Psoas muscle (tissue), 8 donors: Measurements from ENCODE around the gene SMYD2. TPM values are rescaled to one million over a fixed set of nuclear protein-coding genes. Genes with fewer than 3 reads are reported as not detected.

Experiments used
- ATAC-seq, 4 donors: fragments of 200-7000 bp; cut with Tn5 transposase; one replicate each; pipeline ENCODE4 v1.9.1; 2020; ENCODE audit warnings: moderate library complexity in 3 of 4, mild to moderate bottlenecking in 2 of 4
- DNase-seq, 2 donors: peaks; one replicate each; pipeline ENCODE4 v3.0.0-alpha.2; 2020
- H3K27ac ChIP-seq: fragments of 200-600 bp; one replicate; pipeline ENCODE4 v1.8.0; 2022
- H3K27me3 ChIP-seq, 3 donors: fragments of 200-600 bp in 1 of 3; one replicate each; pipeline versions ENCODE4 v1.6.1 to v1.8.0; 2013 to 2022; ENCODE audit warnings: low read length in 2 of 3, mild to moderate bottlenecking in 2 of 3, moderate library complexity in 1 of 3; ENCODE audit not compliant: insufficient read depth in 3 of 3
- H3K36me3 ChIP-seq, 2 donors: fragments of 200-600 bp in 1 of 2; one replicate each; pipeline versions ENCODE4 v1.6.1 to v1.8.0; 2013 to 2022; ENCODE audit warnings: low read depth in 1 of 2, mild to moderate bottlenecking in 1 of 2, moderate library complexity in 1 of 2; ENCODE audit not compliant: insufficient read depth in 1 of 2
- H3K4me1 ChIP-seq: fragments of 200-600 bp; one replicate; pipeline ENCODE4 v1.8.0; 2022
- H3K4me3 ChIP-seq: fragments of 200-600 bp; one replicate; pipeline ENCODE4 v1.8.0; 2022; ENCODE audit warnings: mild to moderate bottlenecking
- H3K9me3 ChIP-seq: fragments of 200-600 bp; one replicate; pipeline ENCODE4 v1.8.0; 2022
- CTCF ChIP-seq: fragments of 200-600 bp; IDR thresholded peaks from one replicate; pipeline ENCODE4 v1.8.0; 2022; ENCODE audit warnings: antibody characterized with exemption
- WGBS, 3 donors: extraction: QIAGEN DNeasy Blood & Tissue Kit; methylation state at CpG; one replicate each; pipeline versions ENCODE4 v1.1.6 to v1.1.7; 2013; 5-methylcytosine and 5-hydroxymethylcytosine counted together
- intact Hi-C, 2 donors: fragments of 100-400 bp; cut with DNase I; formaldehyde crosslinking; loops; one replicate each; pipeline versions ENCODE4 v1.11.0 to v1.14.2; 2022
- polyA plus RNA-seq, 3 donors: library from polyadenylated mRNA; stranded (reverse); fragments of 200-250 nt; gene quantifications; one replicate each; pipeline ENCODE4 v1.2.3, GENCODE V29; 2013
- total RNA-seq, 4 donors: library from RNA; stranded (reverse); fragmentation: NEBNext Ultra II Directional in 2 of 4; extraction: Animal tissue kit (Norgen Biotek cat#: 25700) in 2 of 4; gene quantifications; one replicate each; pipeline versions ENCODE4 v1.2.1 to v1.2.4, GENCODE V29; 2021 to 2023
- donor health status: healthy with polysubstance abuse.
- donor health status: DM: no; HTN: no; CAD: no; lungs with moderate emphysema.
- donor health status: Bipolar disorder and iron deficiency.
- donor health status: healthy.
- donor health status: DM: yes; HTN: yes; CAD: no.
- donor health status: DM: no; HTN: no; CAD: no.
- donor health status: DM: no; HTN: no; CAD: no.
- donor health status: DM: yes; HTN: yes; CAD: no.

SMYD2 gene
- total and polyA plus RNA-seq, 7 donors: 15.6 to 75.3 (median 46.9) TPM

DNA sequence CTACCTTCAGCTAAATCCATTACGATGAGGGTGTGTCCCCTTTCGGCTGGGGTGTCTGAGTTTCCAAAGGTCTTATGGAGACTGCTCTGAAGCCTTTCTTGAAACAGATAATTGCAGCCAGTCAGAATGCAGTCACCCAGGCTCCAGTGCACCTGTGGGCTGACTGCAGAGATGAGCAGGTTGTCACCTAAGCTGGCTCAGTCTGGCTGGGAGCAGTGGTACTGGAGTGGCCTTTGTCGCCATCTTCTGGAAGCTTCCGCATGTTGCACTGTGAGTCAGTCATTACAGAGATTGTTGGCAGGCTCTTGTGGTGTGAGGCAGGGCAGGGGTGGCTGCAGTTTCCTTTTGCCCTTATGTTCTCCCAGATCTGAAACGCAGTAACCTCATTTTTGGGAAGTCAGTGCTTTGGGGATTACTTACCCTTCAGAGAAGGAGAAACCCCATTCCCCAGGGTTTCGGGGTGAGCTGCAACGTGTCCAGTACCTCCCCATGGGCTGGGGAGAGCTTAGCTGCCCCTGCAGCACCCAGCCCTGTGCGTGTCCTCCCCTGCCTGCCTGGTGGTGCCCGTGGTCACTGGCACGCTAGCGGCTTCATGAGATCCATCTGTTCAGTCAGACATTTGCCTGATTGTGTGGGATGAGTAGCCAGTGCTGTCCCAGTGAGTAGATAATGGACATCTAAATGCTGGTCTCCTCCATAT is 48.0 kb downstream of the SMYD2 start:
- intact Hi-C loops: loop anchor here (1.0 to 2.0 kb wide), 3 partner anchors 68 to 116 kb away; no protein-coding TSS in a partner anchor
- no peaks in the 10 kb centered on the region for H3K9me3 ChIP-seq
- H3K4me3 ChIP-seq: no peak overlapping the region
- H3K27me3 ChIP-seq: no peaks in the 10 kb centered on the region
- 46 to 61% (median 48%) methylated on average over 11 of the region's 11 CpGs for WGBS, 3 donors
- peak; percentile 94 for TF ChIP-seq CTCF
- H3K36me3 ChIP-seq: peaks cover 0 to 58% of the 10 kb centered on the region in 2 donors
- no peak overlapping the region for H3K27ac ChIP-seq
- peaks cover 3% of the 10 kb centered on the region for H3K4me1 ChIP-seq
- DNase-seq (peak; percentile 79 to 89), ATAC-seq (peak; percentile 95 to 96 (median 95))

DNA sequence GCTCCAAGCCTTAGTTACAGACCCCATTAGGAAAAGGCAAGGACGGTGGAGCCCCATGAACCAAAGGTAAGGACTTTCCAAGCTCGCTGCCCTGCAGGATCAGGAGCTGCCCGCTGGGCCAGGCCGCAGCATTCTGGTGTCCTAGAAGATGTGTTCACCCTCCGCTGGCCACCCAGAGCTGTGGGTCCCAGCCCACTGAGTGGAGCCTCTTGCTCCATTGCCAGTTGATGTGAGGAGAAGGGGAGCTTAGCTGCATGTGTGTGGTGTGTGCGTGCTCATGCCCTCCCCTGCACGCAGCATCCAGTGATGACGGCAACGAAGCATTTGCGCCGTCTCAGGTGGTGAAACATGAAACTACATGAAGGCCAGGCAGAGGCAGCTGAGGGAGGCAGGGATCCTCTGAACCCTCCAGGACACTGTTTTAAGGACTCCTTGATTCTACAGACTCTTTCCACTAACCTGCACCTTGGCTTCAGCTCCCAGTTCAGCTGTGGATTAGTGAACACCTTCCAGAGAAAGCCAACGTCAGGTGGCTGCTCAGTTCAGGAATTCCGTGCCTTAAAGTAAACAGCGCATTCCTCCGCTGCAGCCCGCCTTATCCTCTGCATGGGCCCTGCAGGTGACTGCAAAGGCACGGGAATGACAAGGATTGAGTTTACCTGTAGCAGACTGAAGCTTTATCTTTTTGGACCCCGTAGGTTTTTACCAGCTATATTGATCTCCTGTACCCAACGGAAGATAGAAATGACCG is 48.7 kb downstream of the SMYD2 start:
- peaks cover 0 to 57% of the 10 kb centered on the region in 2 donors for H3K36me3 ChIP-seq
- intact Hi-C loops: loop anchor here (1.0 to 5.0 kb wide), 3 partner anchors 68 to 258 kb away; no protein-coding TSS in a partner anchor
- no peaks in the 10 kb centered on the region for H3K27me3 ChIP-seq
- no peaks in the 10 kb centered on the region for H3K9me3 ChIP-seq
- 93 to 96% (median 94%) methylated on average over 20 of the region's 20 CpGs for WGBS, 3 donors
- DNase-seq (no peak), ATAC-seq (peak in 1 of 4 donors; percentile 1)
- TF ChIP-seq CTCF: no peak
- H3K27ac ChIP-seq: no peak overlapping the region
- H3K4me3 ChIP-seq: no peak overlapping the region
- peaks cover 3% of the 10 kb centered on the region for H3K4me1 ChIP-seq

- intact Hi-C loops: loop anchor here in 1 of 2 donors (5.0 kb wide), 1 partner anchor 257 kb away; no protein-coding TSS in a partner anchor
- Histone ChIP-seq H3K27ac (no peak overlapping the region), H3K9me3 (no peaks in the 10 kb centered on the region), H3K4me3 (no peak overlapping the region), H3K27me3 (no peaks in the 10 kb centered on the region), H3K36me3 (peaks cover 0 to 51% of the 10 kb centered on the region in 2 donors), H3K4me1 (peaks cover 3% of the 10 kb centered on the region)
- TF ChIP-seq CTCF: no peak
- DNase-seq (no peak), ATAC-seq (no peak)
- 90 to 95% (median 93%) methylated on average over 3 of the region's 3 CpGs for WGBS, 3 donors
Observed at GRCh38 chr1:214330222-214330621, 49.3 kb downstream of the SMYD2 start.

- WGBS, 3 donors: 73 to 89% (median 80%) methylated on average over 12 of the region's 12 CpGs
- TF ChIP-seq CTCF: no peak
- Histone ChIP-seq H3K9me3 (no peaks in the 10 kb centered on the region), H3K36me3 (peaks cover 0 to 48% of the 10 kb centered on the region in 2 donors), H3K27me3 (no peaks in the 10 kb centered on the region), H3K27ac (no peak overlapping the region), H3K4me1 (peaks cover 3% of the 10 kb centered on the region), H3K4me3 (no peak overlapping the region)
- intact Hi-C loops: loop anchor here in 1 of 2 donors (5.0 kb wide), 1 partner anchor 257 kb away; no protein-coding TSS in a partner anchor
- no peak for DNase-seq
- no peak for ATAC-seq
Observed at GRCh38 chr1:214330715-214331114, 49.8 kb downstream of the SMYD2 start.
